ENCODE results near the gene RASA4.
"Not testable (repeated sequence)": the region's sequence is repeated elsewhere in the genome, so short reads cannot be mapped to it uniquely, and the experiment has no call there.

Gene RASA4

DNA sequence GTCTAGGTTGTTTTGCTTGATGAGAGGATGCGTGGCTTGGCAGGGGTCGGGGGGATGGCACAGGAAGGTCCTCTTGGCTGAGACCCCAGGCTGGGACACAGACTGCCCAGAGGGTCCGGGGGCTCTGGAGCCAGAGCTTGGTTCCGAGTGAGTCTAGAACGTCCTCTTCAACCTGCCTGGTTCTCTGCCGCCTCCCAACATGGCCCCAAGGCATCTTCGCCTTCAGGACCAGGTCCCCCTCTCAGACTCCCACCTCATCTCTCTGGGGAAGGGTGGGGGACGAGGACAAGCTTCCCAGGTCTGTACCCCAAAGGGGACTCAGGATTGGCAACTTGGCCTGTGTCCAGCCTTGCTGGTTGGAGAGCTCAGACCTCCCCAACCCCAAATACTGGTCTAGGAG is 74.5 kb downstream of the RASA4 start:
- not testable (repeated sequence) for DNase-seq

DNA sequence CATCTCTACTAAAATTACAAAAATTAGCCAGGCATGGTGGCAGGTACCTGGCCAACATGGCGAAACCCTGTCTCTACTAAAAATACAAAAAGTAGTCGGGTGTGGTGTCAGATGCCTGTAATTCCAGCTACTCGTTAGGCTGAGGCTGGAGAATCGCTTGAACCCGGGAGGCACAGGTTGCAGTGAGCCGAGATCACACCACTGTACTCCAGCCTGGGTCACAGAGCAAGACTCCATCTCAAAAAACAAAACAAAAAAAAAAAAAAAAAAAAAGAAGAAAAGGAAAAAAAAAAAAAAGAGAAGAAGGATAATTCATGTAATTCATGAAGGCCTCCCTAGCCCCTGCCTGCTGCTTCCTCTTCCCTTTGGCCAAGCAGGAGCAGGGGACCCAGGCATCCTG is 76.0 kb downstream of the RASA4 start:
- not testable (repeated sequence) for DNase-seq

DNA sequence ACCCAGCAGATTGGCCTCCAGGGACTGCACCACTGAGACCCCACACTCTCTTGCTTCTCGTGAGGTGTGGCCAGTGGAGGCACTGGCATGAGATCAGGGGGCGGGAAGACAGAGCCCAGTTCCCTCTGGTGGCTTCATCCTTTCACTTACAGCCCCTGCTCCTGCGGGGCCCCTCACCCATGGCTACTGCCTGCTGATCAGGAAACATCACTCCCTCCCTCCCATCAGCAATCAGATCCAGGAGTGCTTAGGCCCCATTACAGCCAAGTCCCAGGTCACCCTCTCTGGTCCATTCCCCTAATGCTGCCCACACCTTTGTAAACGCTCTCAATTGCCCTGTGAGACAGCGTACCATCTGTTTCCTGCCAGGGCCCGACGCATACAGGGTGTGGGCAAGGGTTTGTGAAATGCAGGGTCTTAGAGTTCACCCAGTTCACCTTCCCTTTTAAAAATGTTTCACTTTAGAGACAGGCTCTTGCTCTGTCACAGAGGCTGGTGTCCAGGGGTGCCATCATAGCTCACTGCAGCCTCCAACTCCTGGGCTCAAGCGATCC is 81.4 kb downstream of the RASA4 start:
- DNase-seq, result not testable (repeated sequence)

DNA sequence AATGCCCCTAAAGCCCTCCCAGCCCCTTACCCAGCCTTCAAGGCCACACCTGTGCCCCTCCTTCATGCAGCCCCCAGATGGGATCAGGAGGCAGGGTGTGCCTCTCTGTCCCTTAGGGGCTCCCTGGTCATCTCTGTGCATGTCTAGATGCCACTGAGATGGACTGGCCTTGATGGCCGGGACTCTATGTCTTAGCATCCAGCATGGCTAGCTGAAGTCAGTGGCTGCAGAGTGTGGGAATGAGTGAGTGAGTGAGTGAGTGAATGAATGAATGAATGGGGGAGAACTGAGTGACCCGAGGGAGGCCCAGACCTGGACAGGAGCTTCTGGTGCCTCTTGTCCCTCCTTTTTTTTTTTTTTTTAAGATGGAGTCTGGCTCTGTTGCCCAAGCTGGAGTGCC is 84.4 kb downstream of the RASA4 start:
- not testable (repeated sequence) for DNase-seq

DNA sequence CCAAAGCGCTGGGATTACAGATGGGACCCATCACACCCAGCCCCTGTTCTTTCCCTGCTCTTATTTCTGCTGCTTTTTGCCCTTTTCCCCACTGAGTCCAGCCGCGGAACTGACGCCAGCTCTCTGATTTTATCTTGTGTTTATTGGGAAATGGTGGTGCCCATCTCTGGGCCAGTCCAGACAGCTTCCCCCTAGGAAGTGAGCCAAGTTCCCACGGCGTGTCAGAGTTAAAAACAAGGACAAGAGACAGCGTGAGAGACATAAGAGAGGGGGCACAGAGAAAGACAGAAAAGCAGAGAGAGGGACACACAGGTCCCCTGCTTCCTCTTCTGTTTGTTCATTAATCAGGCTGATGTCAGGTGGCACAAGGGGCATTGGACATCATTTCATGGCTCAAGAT is 85.0 kb downstream of the RASA4 start:
- not testable (repeated sequence) for DNase-seq

DNA sequence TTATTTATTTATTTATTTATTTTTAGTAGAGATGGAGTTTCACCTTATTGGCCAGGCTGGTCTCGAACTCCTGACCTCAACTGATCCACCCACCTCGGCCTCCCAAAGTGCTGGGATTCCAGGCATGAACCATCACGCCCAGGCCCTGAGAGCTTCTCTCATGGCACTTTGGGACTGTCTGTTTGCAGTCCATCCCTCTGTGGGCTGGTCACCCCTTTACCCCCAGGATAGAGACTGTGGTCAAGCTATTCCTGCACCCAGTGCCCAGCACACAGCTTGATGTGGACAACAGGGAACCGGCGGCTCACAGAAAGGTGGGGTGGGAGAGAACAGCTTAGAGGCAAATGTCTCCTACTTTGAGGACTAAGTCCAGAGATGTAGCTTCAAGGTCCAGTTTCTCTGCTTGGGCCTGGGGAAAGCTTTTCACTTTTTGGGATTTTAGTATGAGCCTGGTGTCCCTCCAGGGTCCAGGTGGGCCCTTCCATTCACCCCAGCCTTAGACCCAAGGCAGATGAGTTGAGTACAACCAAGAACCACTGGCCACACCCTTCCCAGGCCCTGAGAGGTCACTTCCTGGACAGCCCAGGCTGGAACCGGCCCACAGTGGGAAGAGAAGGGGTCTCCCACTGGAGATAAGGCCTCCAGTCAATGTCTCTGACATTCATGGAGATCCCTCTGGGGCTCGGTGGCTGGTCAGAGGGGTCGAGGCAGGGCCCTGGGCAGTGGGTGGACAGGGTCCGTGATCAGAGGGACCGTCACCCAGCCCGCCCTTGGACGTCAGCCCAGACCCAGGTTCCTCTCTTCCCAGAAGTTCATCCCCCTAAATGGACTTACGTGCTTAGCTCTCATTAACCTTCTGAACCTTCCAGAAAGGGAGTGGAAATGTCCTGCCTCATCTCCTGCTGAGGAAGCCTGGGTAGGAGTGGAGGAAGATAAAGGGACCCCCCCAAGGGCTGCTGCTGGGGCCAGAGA is 88.4 kb downstream of the RASA4 start:
- not testable (repeated sequence) for DNase-seq

DNA sequence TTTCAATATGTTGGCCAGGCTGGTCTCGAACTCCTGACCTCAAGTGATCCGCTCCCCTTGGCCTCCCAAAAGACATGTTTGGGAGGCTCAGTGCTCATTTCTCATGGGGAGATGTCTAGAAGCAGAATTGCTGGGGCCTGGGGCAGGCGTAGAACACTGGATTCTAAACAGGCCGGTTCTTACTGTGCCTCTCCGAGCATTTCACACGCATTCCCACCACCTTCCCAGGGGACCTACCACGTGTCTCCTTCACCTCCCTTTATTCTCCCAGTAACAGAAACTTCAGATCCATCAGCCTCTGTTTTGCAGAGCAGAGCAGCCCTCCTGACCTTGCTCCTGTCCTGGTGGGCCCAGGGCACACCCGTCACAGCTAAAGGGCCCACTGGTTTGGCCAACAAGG is 89.4 kb downstream of the RASA4 start:
- not testable (repeated sequence) for DNase-seq

DNA sequence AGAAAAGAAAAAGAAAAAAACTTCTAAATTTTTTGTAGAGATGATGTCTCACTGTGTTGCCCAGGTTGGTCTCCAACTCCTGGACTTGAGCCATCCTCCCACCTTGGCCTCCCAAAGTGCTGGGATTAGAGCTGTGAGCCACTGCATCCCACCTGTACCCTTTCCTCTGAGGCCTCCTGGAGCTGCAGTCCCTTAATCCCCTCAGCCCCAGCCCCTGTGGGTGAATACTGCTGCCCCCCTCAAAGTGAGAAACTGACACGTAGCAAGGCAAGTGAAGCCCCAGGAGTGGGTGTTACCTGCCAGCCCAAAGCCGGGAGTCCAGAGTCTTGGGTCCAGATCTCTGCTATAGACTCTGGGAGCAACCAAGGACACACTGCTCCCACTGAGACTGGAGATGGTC is 91.8 kb downstream of the RASA4 start:
- DNase-seq, result not testable (repeated sequence)
